ENCODE measurements around the gene MAP7D3. TPM values are rescaled to one million over a fixed set of nuclear protein-coding genes. Genes with fewer than 3 reads are reported as not detected.
A peak's percentile ranks its signal among the peaks of the same experiment; 100 is the strongest.
"Not testable (repeated sequence)": the region's sequence is repeated elsewhere in the genome, so short reads cannot be mapped to it uniquely, and the experiment has no call there.

MAP7D3 gene
- total RNA-seq (10 to 100 TPM; 28.5 to 30.9 TPM), polyA plus RNA-seq (10 to 100 TPM in 1 of 2 donors, 1 to 10 TPM in 1; 9.8 to 24.8 TPM)
- long read RNA-seq, donor 1, full-length matches to known transcripts = 3 of 114 reads
- long read RNA-seq, donor 1, partial matches to known transcripts = 102 of 114 reads
- long read RNA-seq, donor 1, other reads (novel, unspliced or antisense) = 9 of 114 reads
- long read RNA-seq, donor 2, full-length matches to known transcripts = 4 of 22 reads
- long read RNA-seq, donor 2, partial matches to known transcripts = 14 of 22 reads
- long read RNA-seq, donor 2, other reads (novel, unspliced or antisense) = 4 of 22 reads

GRCh38 chrX:136251041-136251991 is at the start of gene MAP7D3:
MAP7D3 (minus strand) TSS chrX:136251400; CDS start chrX:136251358, 42 bp downstream.
- peak within 1 kb of the TSS; percentile 69 to 84 for H3K4me3 ChIP-seq (ENCODE audit: low read length in 2 of 2)
- DNase-seq = peak; percentile 70 to 88
- no peaks in the 10 kb centered on the region for H3K9me3 ChIP-seq (ENCODE audit: control insufficient read depth, low read length)
- H3K4me1 ChIP-seq (ENCODE audit: control insufficient read depth in 1 of 2, insufficient read depth in 2 of 2, low read length in 2 of 2) = no peaks in the 10 kb centered on the region
- peak within 1 kb of the TSS; percentile 51 to 79 for H3K27ac ChIP-seq (ENCODE audit: low read depth in 1 of 2, low read length in 2 of 2)
- ATAC-seq (ENCODE audit: low FRiP score) = peak; percentile 80
- no peaks in the 10 kb centered on the region for H3K36me3 ChIP-seq (ENCODE audit: control insufficient read depth in 1 of 2, insufficient read depth in 2 of 2, low read length in 1 of 2)
- intact Hi-C loops (cut with DNase I) = loop anchor here in 1 of 2 donors (5.0 kb wide), 1 partner anchor 84 kb away; no protein-coding TSS in a partner anchor
- 2 to 20% methylated on average over 44 to 73 of the region's 73 CpGs for WGBS, 2 donors
- no peaks in the 10 kb centered on the region for H3K27me3 ChIP-seq (ENCODE audit: control insufficient read depth in 1 of 2, insufficient read depth in 2 of 2, low read length in 1 of 2)

DNA sequence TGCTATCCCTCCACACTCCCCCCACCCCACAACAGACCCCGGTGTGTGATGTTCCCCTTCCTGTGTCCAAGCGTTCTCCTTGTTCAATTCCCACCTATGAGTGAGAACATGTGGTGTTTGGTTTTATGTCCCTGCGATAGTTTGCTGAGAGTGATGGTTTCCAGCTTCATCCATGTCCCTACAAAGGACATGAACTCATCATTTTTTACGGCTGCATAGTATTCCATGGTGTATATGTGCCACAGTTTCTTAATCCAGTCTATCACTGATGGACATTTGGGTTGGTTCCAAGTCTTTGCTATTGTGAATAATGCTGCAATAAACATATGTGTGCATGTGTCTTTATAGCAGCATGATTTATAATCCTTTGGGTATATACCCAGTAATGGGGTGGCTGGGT is 49.5 kb upstream of the MAP7D3 start, which contains the start of gene ADGRG4:
Gene ADGRG4 (plus strand): TSS at position 243 of the 400 bp plus-strand sequence. CDS start 7,815 bp downstream, outside the sequence.
- H3K4me3 ChIP-seq (ENCODE audit: low read length in 2 of 2); DNase-seq; H3K4me1 ChIP-seq (ENCODE audit: control insufficient read depth in 1 of 2, insufficient read depth in 2 of 2, low read length in 2 of 2); H3K9me3 ChIP-seq (ENCODE audit: control insufficient read depth, low read length); ATAC-seq (ENCODE audit: low FRiP score); H3K36me3 ChIP-seq (ENCODE audit: control insufficient read depth in 1 of 2, insufficient read depth in 2 of 2, low read length in 1 of 2); H3K27ac ChIP-seq (ENCODE audit: low read depth in 1 of 2, low read length in 2 of 2); H3K27me3 ChIP-seq (ENCODE audit: control insufficient read depth in 1 of 2, insufficient read depth in 2 of 2, low read length in 1 of 2); intact Hi-C loops (cut with DNase I): not testable (repeated sequence)
- 90 to 93% methylated on average over 4 of the region's 4 CpGs for WGBS, 2 donors

DNA sequence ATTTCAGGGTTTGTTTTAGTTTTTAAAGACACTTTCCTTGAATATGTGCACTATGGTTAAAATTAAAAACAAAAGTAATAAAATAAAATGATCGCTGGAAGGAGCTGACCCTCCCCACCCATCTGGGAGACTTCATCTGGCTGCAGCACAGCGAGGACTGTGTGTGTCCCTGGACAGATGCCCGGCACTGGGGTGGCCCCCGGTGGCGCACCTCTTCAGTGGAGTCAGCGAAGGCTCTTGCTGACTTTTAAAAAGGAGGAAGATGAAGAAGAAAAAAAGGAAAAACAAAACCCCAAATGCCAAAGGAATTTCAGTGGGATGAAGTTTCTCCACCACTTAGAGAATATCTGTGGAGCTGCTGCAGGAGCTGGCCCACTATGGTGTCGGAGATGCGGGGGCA is 44.2 kb upstream of the MAP7D3 start:
- no peak overlapping the region for H3K4me3 ChIP-seq (ENCODE audit: low read length in 2 of 2)
- intact Hi-C loops (cut with DNase I) = no loop called here
- 81 to 89% methylated on average over 8 of the region's 8 CpGs for WGBS, 2 donors
- no peak overlapping the region for H3K27ac ChIP-seq (ENCODE audit: low read depth in 1 of 2, low read length in 2 of 2)
- no peaks in the 10 kb centered on the region for H3K27me3 ChIP-seq (ENCODE audit: control insufficient read depth in 1 of 2, insufficient read depth in 2 of 2, low read length in 1 of 2)
- no peak for DNase-seq
- H3K9me3 ChIP-seq (ENCODE audit: control insufficient read depth, low read length) = no peaks in the 10 kb centered on the region
- no peak for ATAC-seq (ENCODE audit: low FRiP score)
- no peaks in the 10 kb centered on the region for H3K4me1 ChIP-seq (ENCODE audit: control insufficient read depth in 1 of 2, insufficient read depth in 2 of 2, low read length in 2 of 2)
- no peaks in the 10 kb centered on the region for H3K36me3 ChIP-seq (ENCODE audit: control insufficient read depth in 1 of 2, insufficient read depth in 2 of 2, low read length in 1 of 2)

DNA sequence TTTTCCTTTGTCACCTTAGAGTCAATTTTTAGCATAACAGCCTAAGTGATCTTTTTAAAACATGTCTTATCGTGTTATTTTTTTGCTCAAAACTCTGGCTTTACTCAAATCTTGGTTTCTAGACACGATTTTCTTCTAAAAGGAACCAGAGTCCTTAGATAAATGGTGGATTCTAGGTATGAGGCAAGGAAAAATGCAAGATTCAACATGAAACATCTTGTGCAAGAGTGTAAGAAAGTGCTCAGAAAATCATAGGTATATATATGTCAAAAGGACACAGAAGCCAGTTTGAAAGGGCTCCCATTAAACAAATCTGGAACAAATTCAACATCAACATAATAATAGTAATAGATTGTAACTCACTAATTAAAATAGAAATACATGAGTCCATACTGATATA is 41.5 kb upstream of the MAP7D3 start:
- no peaks in the 10 kb centered on the region for H3K27me3 ChIP-seq (ENCODE audit: control insufficient read depth in 1 of 2, insufficient read depth in 2 of 2, low read length in 1 of 2)
- DNase-seq = no peak
- ATAC-seq (ENCODE audit: low FRiP score) = no peak
- no peaks in the 10 kb centered on the region for H3K36me3 ChIP-seq (ENCODE audit: control insufficient read depth in 1 of 2, insufficient read depth in 2 of 2, low read length in 1 of 2)
- no peaks in the 10 kb centered on the region for H3K4me1 ChIP-seq (ENCODE audit: control insufficient read depth in 1 of 2, insufficient read depth in 2 of 2, low read length in 2 of 2)
- H3K27ac ChIP-seq (ENCODE audit: low read depth in 1 of 2, low read length in 2 of 2) = no peak overlapping the region
- H3K4me3 ChIP-seq (ENCODE audit: low read length in 2 of 2) = no peak overlapping the region
- H3K9me3 ChIP-seq (ENCODE audit: control insufficient read depth, low read length) = no peaks in the 10 kb centered on the region
- intact Hi-C loops (cut with DNase I) = no loop called here
- WGBS, 2 donors = 38 to 65% methylated on average over 2 of the region's 2 CpGs

GRCh38 chrX:136291824-136292223 is 40.6 kb upstream of the MAP7D3 start:
- intact Hi-C loops (cut with DNase I) = no loop called here
- 81 to 89% methylated on average over 2 of the region's 2 CpGs for WGBS, 2 donors

GRCh38 chrX:136286375-136286774 is 35.2 kb upstream of the MAP7D3 start:
- not testable (repeated sequence) for ATAC-seq (ENCODE audit: low FRiP score)
- 73 to 87% methylated on average over 5 of the region's 5 CpGs for WGBS, 2 donors

More at GRCh38 chrX:136291824-136292223, 40.6 kb upstream of the MAP7D3 start:
- no peak overlapping the region for H3K4me3 ChIP-seq (ENCODE audit: low read length in 2 of 2)
- no peak overlapping the region for H3K27ac ChIP-seq (ENCODE audit: low read depth in 1 of 2, low read length in 2 of 2)
- ATAC-seq (ENCODE audit: low FRiP score) = no peak
- H3K9me3 ChIP-seq (ENCODE audit: control insufficient read depth, low read length) = no peaks in the 10 kb centered on the region
- no peaks in the 10 kb centered on the region for H3K27me3 ChIP-seq (ENCODE audit: control insufficient read depth in 1 of 2, insufficient read depth in 2 of 2, low read length in 1 of 2)
- H3K36me3 ChIP-seq (ENCODE audit: control insufficient read depth in 1 of 2, insufficient read depth in 2 of 2, low read length in 1 of 2) = no peaks in the 10 kb centered on the region
- no peak for DNase-seq
- H3K4me1 ChIP-seq (ENCODE audit: control insufficient read depth in 1 of 2, insufficient read depth in 2 of 2, low read length in 2 of 2) = no peaks in the 10 kb centered on the region

DNA sequence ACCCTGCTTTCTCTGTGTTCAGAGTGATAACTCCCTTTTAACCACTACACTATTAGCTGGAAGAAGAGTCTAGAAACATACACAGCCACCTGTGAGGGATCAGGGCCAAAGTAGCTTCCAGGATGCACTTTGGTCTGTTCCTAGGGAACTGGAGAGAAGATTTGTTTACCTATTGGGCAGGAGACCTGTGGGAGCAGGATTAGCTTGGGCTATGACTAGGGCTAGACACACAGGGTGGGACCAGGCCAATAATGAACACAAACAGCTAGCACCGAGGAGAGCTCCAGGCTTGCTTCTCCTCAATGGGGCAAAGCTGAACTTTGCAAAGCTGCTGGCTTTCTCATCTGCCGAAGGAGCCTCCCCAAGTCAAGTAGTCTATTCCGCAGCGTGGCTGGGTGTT is 24.4 kb upstream of the MAP7D3 start:
- Histone ChIP-seq H3K4me3 (ENCODE audit: low read length in 2 of 2) (no peak overlapping the region), H3K9me3 (ENCODE audit: control insufficient read depth, low read length) (no peaks in the 10 kb centered on the region), H3K4me1 (ENCODE audit: control insufficient read depth in 1 of 2, insufficient read depth in 2 of 2, low read length in 2 of 2) (no peaks in the 10 kb centered on the region), H3K27ac (ENCODE audit: low read depth in 1 of 2, low read length in 2 of 2) (no peak overlapping the region), H3K27me3 (ENCODE audit: control insufficient read depth in 1 of 2, insufficient read depth in 2 of 2, low read length in 1 of 2) (no peaks in the 10 kb centered on the region), H3K36me3 (ENCODE audit: control insufficient read depth in 1 of 2, insufficient read depth in 2 of 2, low read length in 1 of 2) (no peaks in the 10 kb centered on the region)
- DNase-seq (no peak), ATAC-seq (ENCODE audit: low FRiP score) (no peak)
- intact Hi-C loops (cut with DNase I) = no loop called here
- WGBS, 2 donors = 57 to 60% methylated on average over 4 of the region's 4 CpGs

More at GRCh38 chrX:136286375-136286774, 35.2 kb upstream of the MAP7D3 start:
- DNase-seq; H3K4me3 ChIP-seq (ENCODE audit: low read length in 2 of 2); H3K4me1 ChIP-seq (ENCODE audit: control insufficient read depth in 1 of 2, insufficient read depth in 2 of 2, low read length in 2 of 2); H3K27me3 ChIP-seq (ENCODE audit: control insufficient read depth in 1 of 2, insufficient read depth in 2 of 2, low read length in 1 of 2); H3K9me3 ChIP-seq (ENCODE audit: control insufficient read depth, low read length); intact Hi-C loops (cut with DNase I); H3K36me3 ChIP-seq (ENCODE audit: control insufficient read depth in 1 of 2, insufficient read depth in 2 of 2, low read length in 1 of 2); H3K27ac ChIP-seq (ENCODE audit: low read depth in 1 of 2, low read length in 2 of 2): not testable (repeated sequence)

DNA sequence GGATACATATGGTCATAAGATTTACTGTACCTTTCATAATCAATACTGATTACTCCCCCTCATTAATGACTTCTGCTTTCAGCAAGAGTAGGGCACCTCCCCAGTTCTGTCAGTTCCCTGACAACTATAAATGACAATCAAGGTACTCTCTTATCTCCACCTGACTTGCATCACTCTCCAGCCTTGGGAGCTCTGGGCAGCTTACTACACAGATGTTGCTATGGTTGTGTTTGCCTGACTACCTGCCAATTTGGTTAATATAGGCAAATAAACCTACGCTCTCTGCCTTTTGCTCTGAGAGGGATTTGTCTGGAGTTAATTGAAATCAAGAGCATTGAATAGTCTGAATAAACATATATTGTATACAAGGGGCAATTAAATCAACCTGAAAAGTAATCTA is 22.8 kb upstream of the MAP7D3 start:
- Histone ChIP-seq H3K27me3 (ENCODE audit: control insufficient read depth in 1 of 2, insufficient read depth in 2 of 2, low read length in 1 of 2) (no peaks in the 10 kb centered on the region), H3K4me3 (ENCODE audit: low read length in 2 of 2) (no peak overlapping the region), H3K4me1 (ENCODE audit: control insufficient read depth in 1 of 2, insufficient read depth in 2 of 2, low read length in 2 of 2) (no peaks in the 10 kb centered on the region), H3K27ac (ENCODE audit: low read depth in 1 of 2, low read length in 2 of 2) (no peak overlapping the region), H3K9me3 (ENCODE audit: control insufficient read depth, low read length) (no peaks in the 10 kb centered on the region), H3K36me3 (ENCODE audit: control insufficient read depth in 1 of 2, insufficient read depth in 2 of 2, low read length in 1 of 2) (no peaks in the 10 kb centered on the region)
- no peak for DNase-seq
- intact Hi-C loops (cut with DNase I) = loop anchor here in 1 of 2 donors (5.0 kb wide), 1 partner anchor 223 kb away; the partner anchor contains the start of gene HTATSF1
- ATAC-seq (ENCODE audit: low FRiP score) = no peak
- 86 to 94% methylated on average over 1 of the region's 1 CpG for WGBS, 2 donors
